ENCODE measurements around the gene FHL5. TPM values are rescaled to one million over a fixed set of nuclear protein-coding genes. Genes with fewer than 3 reads are reported as not detected.

FHL5 gene
- total RNA-seq, 4 donors from 2014 or later = 8.1 to 19.5 (median 12.4) TPM

DNA sequence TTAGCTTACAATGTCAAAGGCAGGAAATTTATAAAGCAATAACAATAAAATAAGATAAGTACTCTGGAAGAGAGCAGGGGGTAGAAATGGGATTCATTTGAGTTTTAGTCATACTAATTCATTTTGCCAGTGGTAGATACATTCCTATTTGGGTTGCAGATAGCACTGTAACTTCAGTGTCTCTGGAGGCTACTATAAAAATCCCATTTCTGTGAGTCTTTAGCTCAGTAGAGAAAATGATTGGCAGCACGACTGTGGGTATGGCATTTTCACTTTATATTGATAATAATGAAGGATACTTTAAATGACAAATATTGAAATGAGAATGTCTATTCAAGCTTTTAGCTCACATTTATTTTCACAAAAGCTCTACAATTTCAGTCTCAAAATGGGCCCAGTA is 93.6 kb downstream of the FHL5 start:
- Histone ChIP-seq H3K9me3 (no peaks in the 10 kb centered on the region), H3K27me3 (no peaks in the 10 kb centered on the region), H3K36me3 (no peaks in the 10 kb centered on the region), H3K27ac (no peak overlapping the region), H3K4me1 (no peaks in the 10 kb centered on the region), H3K4me3 (replicated peaks in 1 of 3) (no peak overlapping the region)
- intact Hi-C loops (cut with DNase I) = no loop called here
- no peak for TF ChIP-seq POLR2A (IDR thresholded peaks at IDR 0.05)
- TF ChIP-seq, protein P1, sequence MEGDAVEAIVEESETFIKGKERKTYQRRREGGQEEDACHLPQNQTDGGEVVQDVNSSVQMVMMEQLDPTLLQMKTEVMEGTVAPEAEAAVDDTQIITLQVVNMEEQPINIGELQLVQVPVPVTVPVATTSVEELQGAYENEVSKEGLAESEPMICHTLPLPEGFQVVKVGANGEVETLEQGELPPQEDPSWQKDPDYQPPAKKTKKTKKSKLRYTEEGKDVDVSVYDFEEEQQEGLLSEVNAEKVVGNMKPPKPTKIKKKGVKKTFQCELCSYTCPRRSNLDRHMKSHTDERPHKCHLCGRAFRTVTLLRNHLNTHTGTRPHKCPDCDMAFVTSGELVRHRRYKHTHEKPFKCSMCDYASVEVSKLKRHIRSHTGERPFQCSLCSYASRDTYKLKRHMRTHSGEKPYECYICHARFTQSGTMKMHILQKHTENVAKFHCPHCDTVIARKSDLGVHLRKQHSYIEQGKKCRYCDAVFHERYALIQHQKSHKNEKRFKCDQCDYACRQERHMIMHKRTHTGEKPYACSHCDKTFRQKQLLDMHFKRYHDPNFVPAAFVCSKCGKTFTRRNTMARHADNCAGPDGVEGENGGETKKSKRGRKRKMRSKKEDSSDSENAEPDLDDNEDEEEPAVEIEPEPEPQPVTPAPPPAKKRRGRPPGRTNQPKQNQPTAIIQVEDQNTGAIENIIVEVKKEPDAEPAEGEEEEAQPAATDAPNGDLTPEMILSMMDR (IDR thresholded peaks at IDR 0.05) = no peak
- DNase-seq = no peak
- 80 to 94% methylated on average over 1 of the region's 1 CpG for WGBS, 2 donors

DNA sequence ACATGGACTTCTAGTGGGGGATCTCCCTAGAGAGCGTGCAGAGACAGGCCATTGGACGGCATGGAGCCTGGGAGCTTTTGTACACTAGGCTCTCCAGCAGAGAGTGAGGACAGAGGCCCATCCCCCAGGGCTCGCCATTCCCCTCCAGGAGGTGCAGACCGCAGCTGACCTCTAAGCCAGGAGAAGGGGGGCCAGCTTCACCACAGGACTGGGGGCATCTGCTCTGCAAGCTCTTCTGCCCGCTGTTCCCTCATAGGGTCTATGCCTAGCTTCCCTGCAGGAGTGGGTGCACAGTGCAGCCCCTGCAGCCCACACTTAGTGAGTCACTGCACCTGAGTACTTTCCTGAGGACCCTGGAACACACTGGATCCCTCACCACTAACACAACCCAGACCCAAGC is 94.4 kb downstream of the FHL5 start:
- 47 to 51% methylated on average over 3 to 5 of the region's 5 CpGs for WGBS, 2 donors
- no peak for DNase-seq

DNA sequence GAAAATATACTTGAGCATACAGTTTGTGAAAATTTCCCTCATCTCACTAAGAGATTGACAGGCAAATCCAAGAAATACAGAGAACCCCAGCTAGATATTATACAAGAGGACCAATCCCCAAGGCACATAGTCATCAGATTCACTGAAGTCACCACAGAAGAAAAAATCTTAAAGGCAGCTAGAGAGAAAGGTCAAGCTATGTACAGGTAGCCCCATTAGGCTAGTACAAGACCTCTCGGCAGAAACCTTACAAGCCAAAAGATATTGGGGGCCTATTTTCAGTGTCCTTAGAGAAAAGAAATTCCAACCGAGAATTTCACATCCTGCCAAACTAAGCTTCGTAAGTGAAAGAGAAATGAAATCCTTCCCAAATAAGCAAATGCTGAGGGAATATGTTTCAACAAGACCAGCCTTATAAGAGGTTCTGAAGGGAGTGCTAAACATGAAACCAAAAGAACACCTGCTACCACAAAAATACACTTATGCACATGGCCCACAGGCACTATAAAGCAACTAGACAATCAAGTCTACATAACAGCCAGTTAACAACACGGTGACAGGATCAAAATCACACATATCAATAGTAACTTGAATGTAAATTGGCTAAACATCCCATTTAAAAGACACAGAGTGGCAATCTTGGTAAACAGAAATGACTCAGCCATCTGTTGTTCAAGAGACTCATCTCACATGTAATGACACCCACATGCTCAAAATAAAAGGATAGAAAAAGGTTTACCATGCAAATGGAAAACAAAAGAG is 96.3 kb downstream of the FHL5 start:
- no peak overlapping the region for H3K4me3 ChIP-seq (replicated peaks in 1 of 3)
- TF ChIP-seq POLR2A (IDR thresholded peaks at IDR 0.05) = no peak
- TF ChIP-seq, protein P1 (IDR thresholded peaks at IDR 0.05) = no peak
- DNase-seq = no peak
- H3K36me3 ChIP-seq = no peaks in the 10 kb centered on the region
- intact Hi-C loops (cut with DNase I) = no loop called here
- H3K9me3 ChIP-seq = no peaks in the 10 kb centered on the region
- 77 to 81% methylated on average over 4 of the region's 4 CpGs for WGBS, 2 donors
- no peaks in the 10 kb centered on the region for H3K4me1 ChIP-seq
- no peaks in the 10 kb centered on the region for H3K27me3 ChIP-seq
- H3K27ac ChIP-seq = no peak overlapping the region

More for the DNA sequence above, 94.4 kb downstream of the FHL5 start:
- Histone ChIP-seq H3K36me3 (no peaks in the 10 kb centered on the region), H3K9me3 (no peaks in the 10 kb centered on the region), H3K27me3 (no peaks in the 10 kb centered on the region), H3K4me1 (no peaks in the 10 kb centered on the region), H3K4me3 (replicated peaks in 1 of 3) (no peak overlapping the region), H3K27ac (no peak overlapping the region)
- TF ChIP-seq, protein P1 (IDR thresholded peaks at IDR 0.05) = no peak
- no peak for TF ChIP-seq POLR2A (IDR thresholded peaks at IDR 0.05)
- intact Hi-C loops (cut with DNase I) = no loop called here

Small RNA genes lying within 50 kb of the gene (small RNA-seq; reads per million reads assigned to genes)
- gene RNU4-70P = not detected

Other genes with a start within 250 kb of the FHL5 start
- 10 to 100 TPM; 31.2 to 40.2 (median 37.4) TPM for gene UFL1, start 41.3 kb upstream of the FHL5 start, total RNA-seq

Measured in thyroid gland (tissue), 4 donors.